Measurements from ENCODE around the gene ZFAND5.

DNA sequence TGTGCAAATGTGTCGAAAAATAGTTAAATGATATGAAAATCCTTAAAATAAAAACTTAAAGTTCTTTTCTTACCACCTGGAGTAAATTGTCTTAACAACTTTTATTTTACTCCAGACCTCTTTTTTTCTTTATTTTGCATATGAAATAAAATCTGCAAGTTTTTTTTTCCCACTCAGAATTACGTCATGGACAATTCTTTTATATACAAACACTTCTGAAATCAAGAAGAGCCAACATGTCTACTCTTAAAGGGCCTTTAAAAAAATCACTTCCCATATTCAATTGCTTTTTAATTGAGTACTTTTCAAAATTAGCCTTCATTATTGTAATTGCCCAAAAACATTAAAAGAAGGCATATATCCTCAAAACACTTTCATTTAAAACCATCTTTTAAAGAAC is 37.7 kb upstream of the ZFAND5 start:
- TF ChIP-seq CTCF (IDR thresholded peaks at IDR 0.05 in 4 of 5, conservative IDR thresholded peaks at IDR 0.05 in 1 of 5) = no peak
- TF ChIP-seq POLR2A (IDR thresholded peaks at IDR 0.05) = no peak

Data from gastrocnemius medialis (tissue), 4 donors.